Activated CD8-positive, alpha-beta memory T cell treated with anti-CD3 and anti-CD28 coated beads, Interleukin-2, amount 50 U/mL, for 4 hours (primary cell): ENCODE data around the gene ADAM11.
A peak's percentile ranks its signal among the peaks of the same experiment; 100 is the strongest.

Experiments used
- DNase-seq: peaks from one replicate; pipeline ENCODE4 v3.0.0-alpha.2; 2020

ADAM11 gene

GRCh38 chr17:44775838-44776621 is 17.2 kb downstream of the ADAM11 start:
- no peak for DNase-seq

GRCh38 chr17:44776628-44777393 is 18.0 kb downstream of the ADAM11 start:
- no peak for DNase-seq

GRCh38 chr17:44777394-44778348 is 18.9 kb downstream of the ADAM11 start:
- no peak for DNase-seq

GRCh38 chr17:44778656-44779210 is 19.9 kb downstream of the ADAM11 start:
- DNase-seq: no peak

- peak; percentile 86 for DNase-seq
These were observed 20.6 kb downstream of the ADAM11 start for GRCh38 chr17:44779211-44780025.

- DNase-seq: no peak
These were observed 21.4 kb downstream of the ADAM11 start for GRCh38 chr17:44780161-44780560.

GRCh38 chr17:44780845-44781480 is 22.2 kb downstream of the ADAM11 start:
- no peak for DNase-seq

GRCh38 chr17:44781551-44782325 is 22.9 kb downstream of the ADAM11 start:
- DNase-seq: no peak

GRCh38 chr17:44782326-44782850 is 23.6 kb downstream of the ADAM11 start:
- no peak for DNase-seq

- DNase-seq: no peak
These were observed 27.1 kb downstream of the ADAM11 start for GRCh38 chr17:44785921-44786320.

- no peak for DNase-seq
These were observed 27.8 kb downstream of the ADAM11 start for GRCh38 chr17:44786551-44787081.

GRCh38 chr17:44787271-44787940 is 28.6 kb downstream of the ADAM11 start:
- DNase-seq: no peak

GRCh38 chr17:44788139-44788538 is 29.4 kb downstream of the ADAM11 start:
- no peak for DNase-seq

- no peak for DNase-seq
These were observed 33.5 kb downstream of the ADAM11 start for GRCh38 chr17:44792276-44792675.

- no peak for DNase-seq
These were observed 35.4 kb downstream of the ADAM11 start for GRCh38 chr17:44793885-44794842.

- DNase-seq: no peak
These were observed 36.1 kb downstream of the ADAM11 start for GRCh38 chr17:44794851-44795413.

GRCh38 chr17:44795421-44795820 is 36.6 kb downstream of the ADAM11 start:
- DNase-seq: no peak

GRCh38 chr17:44795928-44796327 is 37.1 kb downstream of the ADAM11 start:
- DNase-seq: no peak
